GM10266 (cell line): Measurements from ENCODE around the gene SH2D3C.

Experiments used
- DNase-seq: peaks from one replicate; pipeline ENCODE4 v3.0.0; 2012; ENCODE audit errors: extremely low spot score
- CTCF ChIP-seq: IDR thresholded peaks from 2 replicates; pipeline ENCODE4 v1.5.1; 2012; ENCODE audit warnings: mild to moderate bottlenecking, low read depth; ENCODE audit not compliant: control insufficient read depth, insufficient read depth; ENCODE audit errors: missing control alignments

SH2D3C gene

GRCh38 chr9:127739614-127740330, 38.7 kb downstream of the SH2D3C start:
- TF ChIP-seq CTCF: no peak
- DNase-seq: no peak

GRCh38 chr9:127738666-127739065, 39.8 kb downstream of the SH2D3C start:
- no peak for TF ChIP-seq CTCF
- DNase-seq: no peak

- no peak for TF ChIP-seq CTCF
- DNase-seq: no peak
Observed at GRCh38 chr9:127735530-127736185, 42.8 kb downstream of the SH2D3C start.

- DNase-seq: peak; percentile 99
- peak; percentile 99 for TF ChIP-seq CTCF
Observed at GRCh38 chr9:127734747-127735529, 43.5 kb downstream of the SH2D3C start, which contains the start of gene TOR2A. Gene TOR2A, minus strand, starts transcription at chr9:127735294. Its CDS starts 24 bp downstream, at chr9:127735270.

- no peak for DNase-seq
- no peak for TF ChIP-seq CTCF
Observed at GRCh38 chr9:127734247-127734746, 44.2 kb downstream of the SH2D3C start.

GRCh38 chr9:127733614-127734013, 44.9 kb downstream of the SH2D3C start:
- TF ChIP-seq CTCF: no peak
- no peak for DNase-seq
